HG02884 (cell line): ENCODE data around the gene NRIP3.
"Not testable (repeated sequence)": the region's sequence is repeated elsewhere in the genome, so short reads cannot be mapped to it uniquely, and the experiment has no call there.

ENCODE experiments used
- ATAC-seq: cut with Tn5 transposase; IDR thresholded peaks from one replicate; pipeline ENCODE4 v1.9.1; 2021; ENCODE audit warnings: mild to moderate bottlenecking, moderate library complexity; ENCODE audit not compliant: unreplicated experiment

The NRIP3 gene

DNA sequence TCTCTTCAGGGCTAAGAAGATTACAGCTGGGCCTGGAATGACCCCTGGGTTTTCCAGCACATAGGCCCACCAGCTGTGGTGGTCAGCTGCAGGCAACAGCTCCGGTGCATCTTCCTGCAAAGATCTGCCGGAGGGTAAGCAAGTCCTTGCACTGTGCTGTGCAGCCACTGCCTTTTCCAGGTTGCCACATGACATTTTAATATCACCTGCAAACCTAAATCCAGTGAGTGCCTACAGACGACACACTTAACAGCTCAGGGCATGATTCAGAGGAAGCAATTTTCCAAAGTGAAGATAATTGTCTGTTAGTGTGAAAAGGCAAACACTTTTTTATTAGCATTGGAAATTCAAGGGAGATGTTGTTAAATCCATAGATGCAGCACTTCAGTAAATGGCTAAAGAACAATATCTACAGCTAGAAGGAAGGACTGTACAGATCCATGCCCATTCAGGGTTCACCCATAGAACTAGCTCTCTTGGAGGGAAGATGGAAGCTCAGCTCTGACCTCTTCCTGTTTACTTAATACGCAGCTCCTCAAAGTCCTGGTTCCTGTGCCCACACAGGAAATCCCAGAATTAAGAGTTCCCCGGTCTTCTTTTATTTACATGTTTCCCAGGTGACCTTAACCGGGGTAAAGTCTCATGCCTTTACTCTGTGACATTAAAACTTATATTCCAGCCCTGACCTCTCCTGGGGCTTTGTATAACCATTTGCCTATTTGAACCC is 13.3 kb upstream of the NRIP3 start:
- no peak for ATAC-seq

DNA sequence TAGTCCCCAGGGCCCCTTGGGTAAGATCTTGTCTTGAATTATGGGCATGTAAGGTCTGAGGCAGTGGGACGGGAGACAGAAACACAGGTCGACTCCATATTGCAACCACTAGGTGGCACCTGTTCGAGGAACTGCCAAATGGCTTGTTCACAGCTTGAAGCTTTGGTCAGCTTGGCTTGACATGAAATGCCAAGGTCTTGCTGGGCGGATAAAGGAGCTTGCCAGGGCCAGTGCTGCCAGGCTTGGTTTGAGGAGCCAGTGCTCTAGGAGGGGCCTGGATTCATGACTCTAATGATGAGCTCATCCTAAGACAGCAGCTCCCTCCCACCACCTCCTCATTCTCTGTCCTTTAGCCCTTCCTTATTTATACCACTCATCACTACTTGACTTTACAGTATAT is 11.9 kb upstream of the NRIP3 start:
- peak; percentile 59 for ATAC-seq

GRCh38 chr11:9014826-9015225 is 11.0 kb upstream of the NRIP3 start:
- no peak for ATAC-seq

- no peak for ATAC-seq
Measured at GRCh38 chr11:9013373-9013772, 9.6 kb upstream of the NRIP3 start.

GRCh38 chr11:9009538-9009937 is 5.7 kb upstream of the NRIP3 start:
- ATAC-seq = not testable (repeated sequence)

DNA sequence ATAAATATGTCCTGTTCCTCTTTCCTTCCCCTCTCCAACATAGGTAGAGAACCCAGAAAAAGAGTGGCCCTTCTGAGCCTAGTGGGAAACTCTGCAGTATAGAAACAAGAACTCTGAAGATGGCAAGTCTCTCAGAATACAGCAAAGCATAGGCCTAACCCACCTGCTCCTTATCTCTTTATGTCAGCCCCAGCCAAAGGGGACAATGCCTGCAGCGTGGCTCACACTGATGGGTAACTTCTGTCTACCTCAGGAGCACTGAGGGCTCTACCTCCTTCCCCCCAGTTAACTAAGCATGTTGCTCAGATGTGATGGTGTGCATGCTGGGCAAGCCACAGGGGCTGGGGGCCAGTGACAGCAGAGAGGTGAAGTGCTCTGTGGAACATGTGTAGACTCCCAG is 4.9 kb upstream of the NRIP3 start:
- no peak for ATAC-seq

GRCh38 chr11:9008011-9008550 is 4.3 kb upstream of the NRIP3 start:
- no peak for ATAC-seq

DNA sequence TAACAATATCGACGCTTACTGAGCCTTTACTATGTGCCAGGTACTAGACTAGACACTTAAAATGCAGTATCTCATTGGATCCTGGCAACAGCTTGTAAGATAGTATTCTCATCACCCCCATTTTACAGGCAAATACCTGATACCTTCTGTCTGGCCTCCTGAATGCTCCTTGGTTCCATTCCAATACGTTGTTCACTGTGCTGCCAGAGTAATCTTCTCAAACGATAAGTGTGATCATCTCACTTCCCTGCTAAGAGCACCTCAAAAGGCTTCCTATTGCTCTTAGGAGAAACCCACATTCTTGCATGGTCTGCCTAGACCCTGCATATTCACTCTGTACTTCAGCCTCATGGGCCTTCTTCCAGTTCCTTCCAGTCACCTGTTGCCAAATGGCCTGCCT is 1.3 kb upstream of the NRIP3 start:
- no peak for ATAC-seq

- ATAC-seq = no peak
Measured at GRCh38 chr11:9004183-9004926, 554 bp upstream of the NRIP3 start.

DNA sequence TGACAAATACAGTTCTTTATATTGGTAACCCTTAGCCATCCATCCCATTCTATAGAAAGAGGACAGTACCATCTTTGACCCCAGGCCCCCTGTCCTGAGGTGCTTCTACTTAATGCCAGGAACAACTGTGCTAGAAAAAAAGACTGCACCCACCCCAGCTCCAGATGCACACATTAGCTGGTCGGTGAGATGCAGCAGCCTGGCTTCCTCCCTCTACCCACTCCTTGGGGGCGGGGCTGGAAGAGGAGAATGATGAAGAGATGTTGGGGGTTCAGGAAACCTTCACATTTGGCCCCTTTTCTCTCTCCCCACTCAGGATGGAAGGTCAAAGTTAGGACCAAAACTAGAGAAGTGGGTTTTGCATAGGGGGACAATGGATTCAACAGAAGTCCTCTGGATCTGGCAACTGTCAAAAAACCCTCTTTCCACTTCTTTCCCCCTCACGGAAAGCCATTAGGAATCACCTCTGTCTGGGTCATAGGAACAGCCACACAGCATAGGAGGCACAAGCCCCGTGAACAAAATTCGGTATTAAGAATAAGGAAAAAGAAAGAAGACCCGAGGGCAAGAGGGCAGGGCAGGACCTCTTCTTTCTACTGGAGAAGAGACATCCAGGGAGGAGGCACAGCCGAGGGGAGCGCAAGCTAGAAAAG is 755 bp downstream of the NRIP3 start:
- ATAC-seq = no peak

GRCh38 chr11:9001736-9002135 is 2.1 kb downstream of the NRIP3 start:
- no peak for ATAC-seq

DNA sequence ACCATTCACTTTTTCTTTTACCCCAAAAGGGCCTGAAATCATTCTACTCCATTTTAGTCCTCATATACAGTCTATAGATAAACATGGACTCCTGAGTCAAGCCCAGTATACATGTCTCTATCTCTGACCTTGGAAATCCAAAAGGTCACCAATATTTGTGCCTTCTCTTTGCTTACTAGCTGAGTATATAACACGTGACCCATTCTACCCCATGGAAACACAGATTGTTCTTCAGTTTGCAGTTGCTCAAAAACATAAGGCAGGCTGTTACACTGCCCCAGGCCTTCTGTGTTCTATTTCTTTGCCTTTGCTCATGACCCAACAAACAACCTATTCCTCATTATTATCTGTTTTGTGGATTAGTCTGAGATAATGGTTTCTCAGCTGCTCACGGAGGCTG is 5.8 kb downstream of the NRIP3 start:
- ATAC-seq = no peak

- ATAC-seq = no peak
Measured at GRCh38 chr11:8997451-8997850, 6.3 kb downstream of the NRIP3 start.

GRCh38 chr11:8989453-8989852 is 14.3 kb downstream of the NRIP3 start:
- no peak for ATAC-seq

DNA sequence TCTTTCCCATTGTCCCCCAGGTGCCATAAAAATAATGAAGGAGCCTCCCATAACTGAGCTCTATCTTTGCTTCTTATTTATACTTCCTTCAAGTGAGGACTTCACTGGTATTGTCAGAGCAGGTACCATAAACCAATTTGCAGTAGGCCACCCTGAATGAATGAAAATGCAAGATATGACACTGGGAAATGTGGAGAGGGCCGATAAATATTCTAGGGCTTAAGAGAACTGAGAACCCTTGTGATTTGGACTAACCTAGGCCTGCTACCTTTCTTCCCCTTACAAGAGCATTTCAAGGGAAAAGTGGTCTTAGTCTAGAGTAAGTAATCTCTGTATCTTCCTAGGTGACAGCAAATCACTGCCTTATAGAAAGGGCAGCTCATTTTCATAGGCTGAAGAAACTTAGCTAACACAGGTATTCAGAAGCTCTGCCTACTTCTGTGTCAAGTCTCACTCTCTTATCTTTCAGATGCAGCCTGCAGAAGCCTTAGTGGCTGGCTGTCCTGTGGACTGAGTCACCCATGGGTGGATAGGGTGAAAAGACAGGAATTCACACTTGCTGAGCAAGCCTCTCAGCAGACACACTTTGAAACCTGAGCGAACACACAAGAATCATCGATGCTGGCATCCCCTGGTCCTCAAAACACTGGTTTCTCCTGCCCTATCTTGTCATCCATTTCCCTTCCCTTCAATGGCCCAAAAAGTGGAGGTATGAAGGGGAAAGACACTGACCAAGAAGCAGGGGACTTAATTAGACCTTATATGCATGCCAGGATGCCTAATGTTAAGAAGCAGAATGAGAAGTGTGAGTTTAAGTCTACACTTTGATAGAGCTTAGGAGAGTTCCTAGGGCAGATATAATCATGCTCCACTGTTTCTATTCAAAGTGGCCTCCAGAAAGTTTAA is 15.2 kb downstream of the NRIP3 start:
- ATAC-seq = no peak

- ATAC-seq = no peak
Measured at GRCh38 chr11:8987446-8987845, 16.4 kb downstream of the NRIP3 start.

- not testable (repeated sequence) for ATAC-seq
Measured at GRCh38 chr11:8986772-8987171, 17.0 kb downstream of the NRIP3 start.

- ATAC-seq = no peak
Measured at GRCh38 chr11:8985462-8985861, 18.3 kb downstream of the NRIP3 start.

GRCh38 chr11:8983552-8983951 is 20.2 kb downstream of the NRIP3 start:
- ATAC-seq = no peak

GRCh38 chr11:8980485-8980884 is 23.3 kb downstream of the NRIP3 start:
- ATAC-seq = no peak

DNA sequence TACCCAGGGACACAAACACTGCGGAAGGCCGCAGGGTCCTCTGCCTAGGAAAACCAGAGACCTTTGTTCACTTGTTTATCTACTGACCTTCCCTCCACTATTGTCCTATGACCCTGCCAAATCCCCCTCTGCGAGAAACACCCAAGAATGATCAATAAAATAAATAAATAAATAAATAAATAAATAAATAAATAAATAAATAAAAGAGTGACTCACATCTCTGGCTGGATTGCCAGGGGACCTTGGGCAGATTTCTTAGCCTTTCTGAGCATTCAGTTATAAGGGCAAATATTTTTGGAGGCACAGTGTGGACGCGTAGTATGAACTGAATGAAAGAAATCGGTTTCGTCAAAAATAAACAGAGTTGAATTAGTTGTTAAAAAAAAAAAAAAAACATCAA is 24.4 kb downstream of the NRIP3 start:
- not testable (repeated sequence) for ATAC-seq
